SK-N-SH (cell line): Measurements from ENCODE around the gene GRK5.

ENCODE experiments used
- CTCF ChIP-seq: fragments of 200-600 bp; sonication (generic); IDR thresholded peaks from 2 replicates; pipeline ENCODE4 v1.6.1; 2017; ENCODE audit warnings: antibody characterized with exemption, mild to moderate bottlenecking, moderate library complexity
- RAD21 ChIP-seq: IDR thresholded peaks from 2 replicates; pipeline ENCODE4 v1.6.1; 2012; ENCODE audit warnings: mild to moderate bottlenecking, low read length
- YY1 ChIP-seq: IDR thresholded peaks from 2 replicates; pipeline ENCODE4 v1.4.0; 2012; ENCODE audit warnings: low read depth, mild to moderate bottlenecking
- ZBTB33 ChIP-seq: IDR thresholded peaks from 2 replicates; pipeline ENCODE4 v1.4.0; 2012; ENCODE audit warnings: low read depth, borderline replicate concordance

- TF ChIP-seq CTCF (no peak), YY1 (no peak), ZBTB33 (no peak), RAD21 (no peak)
Measured at GRCh38 chr10:119162452-119163092, 44.8 kb upstream of the GRK5 start.
